ENCODE results near the gene SNAP29.

DNA sequence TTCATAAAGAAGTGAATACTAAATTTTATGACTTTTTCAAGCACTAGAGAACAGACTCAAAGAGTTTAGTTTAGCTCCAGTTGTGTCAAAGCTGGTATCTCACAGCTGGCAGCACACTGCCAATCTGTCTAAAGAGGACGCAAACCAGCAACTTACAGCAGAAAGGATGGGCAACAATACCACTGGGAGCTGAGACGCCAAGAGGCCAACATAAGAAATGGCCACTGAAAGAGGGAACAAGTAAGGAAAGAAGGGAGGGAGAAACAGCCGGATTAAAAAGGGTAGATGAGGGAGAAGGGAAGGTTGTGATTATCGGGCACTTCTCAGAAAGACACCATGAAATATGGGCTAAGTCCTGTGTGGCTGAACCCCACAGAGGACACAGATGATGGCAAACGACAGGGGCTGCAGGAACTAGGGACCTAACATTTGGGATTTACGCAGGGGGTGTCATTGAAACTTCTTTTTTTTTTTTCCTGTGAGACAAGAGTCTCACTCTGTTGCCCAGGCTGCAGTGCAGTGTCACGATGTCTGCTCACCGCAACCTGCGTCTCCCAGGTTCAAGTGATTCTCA lies 43.2 kb upstream of the SNAP29 start:
- TF ChIP-seq, protein P1, sequence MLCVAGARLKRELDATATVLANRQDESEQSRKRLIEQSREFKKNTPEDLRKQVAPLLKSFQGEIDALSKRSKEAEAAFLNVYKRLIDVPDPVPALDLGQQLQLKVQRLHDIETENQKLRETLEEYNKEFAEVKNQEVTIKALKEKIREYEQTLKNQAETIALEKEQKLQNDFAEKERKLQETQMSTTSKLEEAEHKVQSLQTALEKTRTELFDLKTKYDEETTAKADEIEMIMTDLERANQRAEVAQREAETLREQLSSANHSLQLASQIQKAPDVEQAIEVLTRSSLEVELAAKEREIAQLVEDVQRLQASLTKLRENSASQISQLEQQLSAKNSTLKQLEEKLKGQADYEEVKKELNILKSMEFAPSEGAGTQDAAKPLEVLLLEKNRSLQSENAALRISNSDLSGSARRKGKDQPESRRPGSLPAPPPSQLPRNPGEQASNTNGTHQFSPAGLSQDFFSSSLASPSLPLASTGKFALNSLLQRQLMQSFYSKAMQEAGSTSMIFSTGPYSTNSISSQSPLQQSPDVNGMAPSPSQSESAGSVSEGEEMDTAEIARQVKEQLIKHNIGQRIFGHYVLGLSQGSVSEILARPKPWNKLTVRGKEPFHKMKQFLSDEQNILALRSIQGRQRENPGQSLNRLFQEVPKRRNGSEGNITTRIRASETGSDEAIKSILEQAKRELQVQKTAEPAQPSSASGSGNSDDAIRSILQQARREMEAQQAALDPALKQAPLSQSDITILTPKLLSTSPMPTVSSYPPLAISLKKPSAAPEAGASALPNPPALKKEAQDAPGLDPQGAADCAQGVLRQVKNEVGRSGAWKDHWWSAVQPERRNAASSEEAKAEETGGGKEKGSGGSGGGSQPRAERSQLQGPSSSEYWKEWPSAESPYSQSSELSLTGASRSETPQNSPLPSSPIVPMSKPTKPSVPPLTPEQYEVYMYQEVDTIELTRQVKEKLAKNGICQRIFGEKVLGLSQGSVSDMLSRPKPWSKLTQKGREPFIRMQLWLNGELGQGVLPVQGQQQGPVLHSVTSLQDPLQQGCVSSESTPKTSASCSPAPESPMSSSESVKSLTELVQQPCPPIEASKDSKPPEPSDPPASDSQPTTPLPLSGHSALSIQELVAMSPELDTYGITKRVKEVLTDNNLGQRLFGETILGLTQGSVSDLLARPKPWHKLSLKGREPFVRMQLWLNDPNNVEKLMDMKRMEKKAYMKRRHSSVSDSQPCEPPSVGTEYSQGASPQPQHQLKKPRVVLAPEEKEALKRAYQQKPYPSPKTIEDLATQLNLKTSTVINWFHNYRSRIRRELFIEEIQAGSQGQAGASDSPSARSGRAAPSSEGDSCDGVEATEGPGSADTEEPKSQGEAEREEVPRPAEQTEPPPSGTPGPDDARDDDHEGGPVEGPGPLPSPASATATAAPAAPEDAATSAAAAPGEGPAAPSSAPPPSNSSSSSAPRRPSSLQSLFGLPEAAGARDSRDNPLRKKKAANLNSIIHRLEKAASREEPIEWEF (CRISPR knock-in tag; IDR thresholded peaks at IDR 0.05) = no peak
- TF ChIP-seq ZNF354B (CRISPR knock-in tag; IDR thresholded peaks at IDR 0.05) = no peak
- TF ChIP-seq, protein P2, sequence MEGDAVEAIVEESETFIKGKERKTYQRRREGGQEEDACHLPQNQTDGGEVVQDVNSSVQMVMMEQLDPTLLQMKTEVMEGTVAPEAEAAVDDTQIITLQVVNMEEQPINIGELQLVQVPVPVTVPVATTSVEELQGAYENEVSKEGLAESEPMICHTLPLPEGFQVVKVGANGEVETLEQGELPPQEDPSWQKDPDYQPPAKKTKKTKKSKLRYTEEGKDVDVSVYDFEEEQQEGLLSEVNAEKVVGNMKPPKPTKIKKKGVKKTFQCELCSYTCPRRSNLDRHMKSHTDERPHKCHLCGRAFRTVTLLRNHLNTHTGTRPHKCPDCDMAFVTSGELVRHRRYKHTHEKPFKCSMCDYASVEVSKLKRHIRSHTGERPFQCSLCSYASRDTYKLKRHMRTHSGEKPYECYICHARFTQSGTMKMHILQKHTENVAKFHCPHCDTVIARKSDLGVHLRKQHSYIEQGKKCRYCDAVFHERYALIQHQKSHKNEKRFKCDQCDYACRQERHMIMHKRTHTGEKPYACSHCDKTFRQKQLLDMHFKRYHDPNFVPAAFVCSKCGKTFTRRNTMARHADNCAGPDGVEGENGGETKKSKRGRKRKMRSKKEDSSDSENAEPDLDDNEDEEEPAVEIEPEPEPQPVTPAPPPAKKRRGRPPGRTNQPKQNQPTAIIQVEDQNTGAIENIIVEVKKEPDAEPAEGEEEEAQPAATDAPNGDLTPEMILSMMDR (IDR thresholded peaks at IDR 0.05 in 2 of 3, conservative IDR thresholded peaks at IDR 0.05 in 1 of 3; ENCODE audit: insufficient read depth in 2 of 3, low read depth in 1 of 3, low read length in 3 of 3) = no peak
